PFSK-1 (cell line): Measurements from ENCODE around the gene ADAM33.

Experiments used
- POLR2AphosphoS5 ChIP-seq: IDR thresholded peaks from 2 replicates; pipeline ENCODE4 v1.6.1; 2012; ENCODE audit warnings: low read depth, mild to moderate bottlenecking, control low read depth, low read length, moderate library complexity
- SIN3A ChIP-seq: IDR thresholded peaks from 2 replicates; pipeline ENCODE4 v1.6.1; 2012; ENCODE audit warnings: mild to moderate bottlenecking, low read length, moderate library complexity, borderline replicate concordance; ENCODE audit not compliant: insufficient read depth
- TF ChIP-seq, protein P1 (sequence below), 2 experiments: IDR thresholded peaks; 2 replicates each; pipeline versions ENCODE4 v1.6.1 to v1.8.0; 2011 to 2012; ENCODE audit warnings: low read depth in 2 of 2, low read length in 2 of 2, control low read depth in 1 of 2, inconsistent platforms in 1 of 2, mild to moderate bottlenecking in 1 of 2, moderate library complexity in 1 of 2; ENCODE audit not compliant: insufficient read depth in 1 of 2

DNA sequence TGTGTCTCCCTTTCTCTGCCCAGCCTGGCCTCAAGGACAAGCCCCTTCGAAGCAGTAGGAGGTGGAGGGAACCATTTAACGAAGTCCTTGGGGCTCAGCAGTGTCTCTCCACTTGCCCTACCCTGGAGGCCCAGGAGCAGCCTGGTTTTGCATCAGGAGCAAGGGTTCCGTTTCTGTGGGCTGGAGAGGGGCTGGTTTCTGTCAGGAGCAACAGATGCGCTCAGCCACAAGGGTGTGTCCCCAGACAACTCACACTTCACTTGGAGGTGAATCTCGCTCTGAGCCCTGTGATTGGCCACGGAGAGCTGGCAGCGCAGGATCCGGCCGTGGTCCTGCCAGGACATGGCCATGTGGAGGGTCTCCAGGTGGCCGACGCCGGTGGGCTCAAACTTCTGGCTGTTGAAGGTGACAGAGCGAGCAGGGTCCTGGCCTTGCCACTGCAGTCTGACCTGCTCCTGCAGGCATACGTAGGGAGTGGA is 23.7 kb upstream of the ADAM33 start:
- TF ChIP-seq POLR2AphosphoS5: no peak
- TF ChIP-seq SIN3A: no peak
- TF ChIP-seq, protein P1, sequence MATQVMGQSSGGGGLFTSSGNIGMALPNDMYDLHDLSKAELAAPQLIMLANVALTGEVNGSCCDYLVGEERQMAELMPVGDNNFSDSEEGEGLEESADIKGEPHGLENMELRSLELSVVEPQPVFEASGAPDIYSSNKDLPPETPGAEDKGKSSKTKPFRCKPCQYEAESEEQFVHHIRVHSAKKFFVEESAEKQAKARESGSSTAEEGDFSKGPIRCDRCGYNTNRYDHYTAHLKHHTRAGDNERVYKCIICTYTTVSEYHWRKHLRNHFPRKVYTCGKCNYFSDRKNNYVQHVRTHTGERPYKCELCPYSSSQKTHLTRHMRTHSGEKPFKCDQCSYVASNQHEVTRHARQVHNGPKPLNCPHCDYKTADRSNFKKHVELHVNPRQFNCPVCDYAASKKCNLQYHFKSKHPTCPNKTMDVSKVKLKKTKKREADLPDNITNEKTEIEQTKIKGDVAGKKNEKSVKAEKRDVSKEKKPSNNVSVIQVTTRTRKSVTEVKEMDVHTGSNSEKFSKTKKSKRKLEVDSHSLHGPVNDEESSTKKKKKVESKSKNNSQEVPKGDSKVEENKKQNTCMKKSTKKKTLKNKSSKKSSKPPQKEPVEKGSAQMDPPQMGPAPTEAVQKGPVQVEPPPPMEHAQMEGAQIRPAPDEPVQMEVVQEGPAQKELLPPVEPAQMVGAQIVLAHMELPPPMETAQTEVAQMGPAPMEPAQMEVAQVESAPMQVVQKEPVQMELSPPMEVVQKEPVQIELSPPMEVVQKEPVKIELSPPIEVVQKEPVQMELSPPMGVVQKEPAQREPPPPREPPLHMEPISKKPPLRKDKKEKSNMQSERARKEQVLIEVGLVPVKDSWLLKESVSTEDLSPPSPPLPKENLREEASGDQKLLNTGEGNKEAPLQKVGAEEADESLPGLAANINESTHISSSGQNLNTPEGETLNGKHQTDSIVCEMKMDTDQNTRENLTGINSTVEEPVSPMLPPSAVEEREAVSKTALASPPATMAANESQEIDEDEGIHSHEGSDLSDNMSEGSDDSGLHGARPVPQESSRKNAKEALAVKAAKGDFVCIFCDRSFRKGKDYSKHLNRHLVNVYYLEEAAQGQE (IDR thresholded peaks at IDR 0.05; ENCODE audit: insufficient read depth in 1 of 2, low read depth in 2 of 2, low read length in 2 of 2): no peak
